Measurements from ENCODE around the gene PRKAB2.
"Not testable (repeated sequence)": the region's sequence is repeated elsewhere in the genome, so short reads cannot be mapped to it uniquely, and the experiment has no call there.

Gene PRKAB2

DNA sequence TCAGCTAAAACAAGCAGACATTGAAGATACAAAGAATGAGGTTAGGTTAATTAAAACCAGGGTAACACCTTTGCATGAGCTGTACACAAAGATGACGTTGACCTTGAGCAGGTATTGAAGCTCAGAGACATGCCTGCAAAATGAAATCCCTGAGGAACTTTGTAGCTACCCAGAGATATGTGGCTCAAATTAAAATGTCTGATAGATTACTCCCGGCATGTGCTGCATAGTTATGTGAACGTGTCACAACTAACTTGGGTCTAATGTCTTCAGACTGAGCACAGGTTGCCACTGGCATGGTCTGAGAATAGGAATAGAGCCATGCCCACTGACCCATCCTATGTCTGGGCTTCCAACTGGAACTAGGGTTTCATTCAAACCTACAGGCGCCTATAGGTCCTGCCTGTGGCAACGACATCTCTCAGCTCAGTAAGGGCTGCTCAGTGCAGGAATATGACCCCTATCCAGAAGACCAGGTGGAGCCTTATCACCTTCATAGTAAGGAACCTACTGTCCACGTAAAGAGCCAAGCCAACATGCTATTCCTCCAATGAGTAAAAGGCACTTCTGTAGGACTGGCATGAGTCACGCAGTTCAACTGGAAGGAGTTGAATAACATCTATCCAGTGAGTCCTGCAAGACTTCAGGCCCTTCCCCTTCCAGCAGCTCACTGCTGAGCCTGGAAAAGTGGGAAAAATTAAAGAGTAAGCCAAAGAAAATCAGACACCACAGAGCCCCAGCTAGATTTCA, 60.7 kb downstream of the PRKAB2 start:
- TF ChIP-seq, protein P1, sequence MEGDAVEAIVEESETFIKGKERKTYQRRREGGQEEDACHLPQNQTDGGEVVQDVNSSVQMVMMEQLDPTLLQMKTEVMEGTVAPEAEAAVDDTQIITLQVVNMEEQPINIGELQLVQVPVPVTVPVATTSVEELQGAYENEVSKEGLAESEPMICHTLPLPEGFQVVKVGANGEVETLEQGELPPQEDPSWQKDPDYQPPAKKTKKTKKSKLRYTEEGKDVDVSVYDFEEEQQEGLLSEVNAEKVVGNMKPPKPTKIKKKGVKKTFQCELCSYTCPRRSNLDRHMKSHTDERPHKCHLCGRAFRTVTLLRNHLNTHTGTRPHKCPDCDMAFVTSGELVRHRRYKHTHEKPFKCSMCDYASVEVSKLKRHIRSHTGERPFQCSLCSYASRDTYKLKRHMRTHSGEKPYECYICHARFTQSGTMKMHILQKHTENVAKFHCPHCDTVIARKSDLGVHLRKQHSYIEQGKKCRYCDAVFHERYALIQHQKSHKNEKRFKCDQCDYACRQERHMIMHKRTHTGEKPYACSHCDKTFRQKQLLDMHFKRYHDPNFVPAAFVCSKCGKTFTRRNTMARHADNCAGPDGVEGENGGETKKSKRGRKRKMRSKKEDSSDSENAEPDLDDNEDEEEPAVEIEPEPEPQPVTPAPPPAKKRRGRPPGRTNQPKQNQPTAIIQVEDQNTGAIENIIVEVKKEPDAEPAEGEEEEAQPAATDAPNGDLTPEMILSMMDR (IDR thresholded peaks at IDR 0.05; ENCODE audit: low read depth, low read length, missing control alignments) = no peak
- no peaks in the 10 kb centered on the region for H3K36me3 ChIP-seq (replicated peaks)
- no peak for DNase-seq
- no peak overlapping the region for H3K27ac ChIP-seq
- no peaks in the 10 kb centered on the region for H3K27me3 ChIP-seq (replicated peaks)
- in situ Hi-C loops (cut with HindIII; ENCODE audit: low pct_ligation_motif_present, low sequenced_read_pairs) = no loop called here
- no peak overlapping the region for H3K4me3 ChIP-seq (ENCODE audit: low read depth, low read length)

DNA sequence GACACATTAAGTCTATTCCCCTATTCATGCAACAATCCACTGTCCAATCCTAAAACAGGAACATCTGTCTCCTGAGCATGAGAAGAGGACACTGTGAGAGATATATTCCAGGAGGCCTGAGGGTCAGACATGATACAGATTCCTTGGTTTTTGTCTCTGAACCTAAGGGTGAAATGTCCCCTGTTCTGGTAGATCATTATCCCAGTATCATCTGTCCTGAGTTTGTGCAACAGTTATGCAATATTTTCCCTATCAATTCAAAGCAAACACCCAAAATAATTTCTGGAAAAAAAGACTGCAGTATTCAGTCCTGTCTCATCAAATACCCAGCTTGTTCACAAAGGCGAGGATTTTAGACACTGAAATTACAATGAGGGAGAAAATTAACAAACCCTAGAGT, 61.4 kb downstream of the PRKAB2 start:
- Histone ChIP-seq H3K27ac (no peak overlapping the region), H3K27me3 (replicated peaks) (no peaks in the 10 kb centered on the region), H3K4me3 (ENCODE audit: low read depth, low read length) (no peak overlapping the region), H3K36me3 (replicated peaks) (no peaks in the 10 kb centered on the region)
- TF ChIP-seq, protein P1 (IDR thresholded peaks at IDR 0.05; ENCODE audit: low read depth, low read length, missing control alignments) = no peak
- in situ Hi-C loops (cut with HindIII; ENCODE audit: low pct_ligation_motif_present, low sequenced_read_pairs) = no loop called here
- DNase-seq = no peak

DNA sequence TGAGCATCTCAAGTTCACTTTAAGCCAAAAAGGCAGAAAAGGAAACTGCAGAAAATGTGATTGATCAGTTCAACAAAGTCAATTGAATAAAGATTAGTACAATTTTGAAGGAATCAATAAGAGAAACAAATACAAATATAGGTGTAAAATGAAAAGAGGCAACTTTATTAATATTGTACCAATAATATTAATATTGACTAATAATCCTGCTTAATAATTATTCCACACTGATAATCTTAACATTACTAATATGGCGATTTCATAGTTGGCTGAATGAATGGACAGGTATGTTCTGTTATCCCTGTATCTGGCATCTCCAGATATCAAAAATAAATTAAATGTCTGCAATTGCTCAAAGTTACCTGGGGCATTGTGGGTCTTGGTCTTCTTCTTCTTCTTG, 61.8 kb downstream of the PRKAB2 start:
- in situ Hi-C loops (cut with HindIII; ENCODE audit: low pct_ligation_motif_present, low sequenced_read_pairs) = no loop called here
- no peaks in the 10 kb centered on the region for H3K36me3 ChIP-seq (replicated peaks)
- H3K27me3 ChIP-seq (replicated peaks) = no peaks in the 10 kb centered on the region
- H3K27ac ChIP-seq = no peak overlapping the region
- TF ChIP-seq, protein P1 (IDR thresholded peaks at IDR 0.05; ENCODE audit: low read depth, low read length, missing control alignments) = no peak
- no peak for DNase-seq
- no peak overlapping the region for H3K4me3 ChIP-seq (ENCODE audit: low read depth, low read length)

DNA sequence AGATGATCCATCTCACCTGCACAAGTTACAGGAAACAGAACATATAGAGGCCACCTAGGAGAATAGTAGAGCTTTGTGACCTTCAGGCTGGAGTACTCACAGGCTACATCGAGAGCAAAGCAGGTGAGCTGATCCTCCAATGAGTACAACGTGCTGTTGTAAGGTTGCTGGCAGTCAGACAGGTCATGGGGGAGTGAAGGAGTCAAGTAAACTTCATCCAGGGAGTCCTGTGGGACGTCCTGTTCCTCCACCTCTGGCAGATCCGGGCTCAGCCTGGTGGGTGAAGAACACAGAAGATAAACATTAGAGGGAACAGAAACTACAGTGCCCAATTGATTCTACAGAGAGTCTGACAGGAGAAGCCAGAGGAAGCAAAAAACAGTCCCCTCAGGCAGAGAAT, 62.5 kb downstream of the PRKAB2 start:
- in situ Hi-C loops (cut with HindIII; ENCODE audit: low pct_ligation_motif_present, low sequenced_read_pairs) = no loop called here
- Histone ChIP-seq H3K27me3 (replicated peaks) (no peaks in the 10 kb centered on the region), H3K36me3 (replicated peaks) (no peaks in the 10 kb centered on the region), H3K4me3 (ENCODE audit: low read depth, low read length) (no peak overlapping the region), H3K27ac (no peak overlapping the region)
- DNase-seq = no peak
- TF ChIP-seq, protein P1 (IDR thresholded peaks at IDR 0.05; ENCODE audit: low read depth, low read length, missing control alignments) = no peak

DNA sequence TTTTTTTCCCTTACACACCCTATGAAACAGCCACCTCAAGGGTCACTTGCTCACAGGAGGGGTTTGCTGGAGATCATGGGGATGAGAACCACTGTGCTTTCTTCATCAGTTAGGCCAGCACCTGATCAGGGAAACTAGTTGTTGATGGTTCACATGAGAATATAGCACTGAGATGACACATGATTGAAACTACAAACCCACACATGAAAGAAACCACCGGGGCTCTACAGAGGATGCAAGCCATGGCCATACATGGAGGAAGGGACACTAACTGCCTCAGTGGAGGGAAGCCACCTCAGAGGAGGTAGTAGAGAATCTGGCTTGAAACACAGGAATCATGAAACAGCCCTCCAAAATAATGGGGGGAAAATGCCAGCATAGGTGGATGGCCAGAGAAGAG, 63.2 kb downstream of the PRKAB2 start:
- Histone ChIP-seq H3K36me3 (replicated peaks) (no peaks in the 10 kb centered on the region), H3K27ac (no peak overlapping the region), H3K27me3 (replicated peaks) (no peaks in the 10 kb centered on the region), H3K4me3 (ENCODE audit: low read depth, low read length) (no peak overlapping the region)
- in situ Hi-C loops (cut with HindIII; ENCODE audit: low pct_ligation_motif_present, low sequenced_read_pairs) = no loop called here
- TF ChIP-seq, protein P1 (IDR thresholded peaks at IDR 0.05; ENCODE audit: low read depth, low read length, missing control alignments) = no peak
- DNase-seq = no peak

DNA sequence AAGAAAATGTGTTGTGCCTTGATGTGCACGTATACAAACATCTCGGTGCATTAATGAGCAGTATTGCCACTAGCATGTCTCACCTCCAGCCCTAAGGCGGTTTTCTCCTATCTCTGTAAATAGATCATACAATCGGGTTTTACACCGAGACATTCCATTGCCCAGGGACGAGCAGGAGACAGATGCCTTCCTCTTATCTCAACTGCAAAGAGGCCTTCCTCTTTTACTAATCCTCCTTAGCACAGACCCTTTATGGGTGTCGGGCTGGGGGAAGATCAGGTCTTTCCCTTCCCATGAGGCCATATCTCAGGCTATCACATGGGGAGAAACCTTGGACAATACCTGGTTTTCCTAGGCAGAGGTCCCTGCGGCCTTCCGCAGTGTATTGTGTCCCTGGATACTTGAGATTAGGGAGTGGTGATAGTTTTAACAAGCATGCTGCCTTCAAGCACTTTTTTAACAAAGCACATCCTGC, 65.8 kb downstream of the PRKAB2 start:
- H3K36me3 ChIP-seq (replicated peaks); H3K27ac ChIP-seq; H3K4me3 ChIP-seq (ENCODE audit: low read depth, low read length); DNase-seq; H3K27me3 ChIP-seq (replicated peaks); in situ Hi-C loops (cut with HindIII; ENCODE audit: low pct_ligation_motif_present, low sequenced_read_pairs): not testable (repeated sequence)
